ENCODE measurements around the gene SLC25A5.

Gene SLC25A5

DNA sequence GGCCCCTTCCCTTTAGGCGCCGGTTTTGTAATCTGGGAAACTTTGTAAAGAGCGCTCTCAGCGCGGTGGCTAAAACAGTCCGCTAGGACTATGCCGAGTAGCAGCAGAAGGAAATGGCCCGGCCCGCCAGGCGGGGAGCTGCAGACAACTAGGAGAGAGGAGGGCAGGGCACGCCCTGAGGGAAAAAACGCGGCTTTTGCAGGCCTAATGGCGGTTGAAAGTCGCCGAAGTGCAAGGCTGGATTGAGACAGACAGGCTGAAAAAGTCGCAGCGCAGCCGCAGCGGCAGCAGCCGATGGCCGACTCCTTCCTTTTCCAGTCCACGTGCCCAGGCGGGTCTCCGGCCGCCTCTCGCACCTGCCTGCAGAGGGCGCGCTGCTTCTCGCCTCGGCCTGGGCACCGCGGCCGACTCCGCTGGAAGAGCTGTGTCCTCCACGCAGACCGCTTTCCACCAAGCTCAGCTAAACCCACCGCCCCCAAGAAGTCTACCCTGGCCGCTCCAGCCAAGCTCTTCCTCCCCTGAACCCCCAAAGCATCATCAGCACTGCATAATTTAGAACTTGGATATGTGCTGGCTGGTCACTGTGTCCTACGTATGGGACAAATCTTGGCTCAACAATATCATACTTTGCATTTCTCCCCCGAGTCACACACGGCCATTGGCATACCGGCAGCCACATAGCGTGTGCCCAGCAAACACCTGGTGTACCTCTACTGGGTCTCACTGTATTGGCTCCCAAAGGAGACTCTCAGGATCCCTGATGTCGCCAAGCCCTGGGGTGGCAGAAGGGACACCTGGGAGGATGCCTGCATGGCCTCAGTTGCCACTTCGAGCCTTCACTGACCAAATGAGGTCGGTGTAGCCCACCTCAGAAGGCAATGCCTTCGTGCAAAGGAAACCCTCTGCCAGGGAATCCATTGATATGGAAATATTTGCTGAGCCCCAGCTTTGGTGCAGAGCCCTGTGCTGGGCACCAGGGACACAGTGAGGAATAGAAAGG is 14.5 kb downstream of the SLC25A5 start (continued):
- TF ChIP-seq, protein P1, sequence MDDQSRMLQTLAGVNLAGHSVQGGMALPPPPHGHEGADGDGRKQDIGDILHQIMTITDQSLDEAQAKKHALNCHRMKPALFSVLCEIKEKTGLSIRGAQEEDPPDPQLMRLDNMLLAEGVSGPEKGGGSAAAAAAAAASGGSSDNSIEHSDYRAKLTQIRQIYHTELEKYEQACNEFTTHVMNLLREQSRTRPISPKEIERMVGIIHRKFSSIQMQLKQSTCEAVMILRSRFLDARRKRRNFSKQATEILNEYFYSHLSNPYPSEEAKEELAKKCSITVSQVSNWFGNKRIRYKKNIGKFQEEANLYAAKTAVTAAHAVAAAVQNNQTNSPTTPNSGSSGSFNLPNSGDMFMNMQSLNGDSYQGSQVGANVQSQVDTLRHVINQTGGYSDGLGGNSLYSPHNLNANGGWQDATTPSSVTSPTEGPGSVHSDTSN (CRISPR knock-in tag; IDR thresholded peaks at IDR 0.05), result no peak
- TF ChIP-seq ZBTB20 (tag by site-specific recombination; IDR thresholded peaks at IDR 0.05) (no peak), ZNF561 (tag by site-specific recombination; IDR thresholded peaks at IDR 0.05; ENCODE audit: borderline replicate concordance) (0 out of 2 replicates have a peak, but pooled peaks have one; percentile 29), ZNF112 (tag by site-specific recombination; IDR thresholded peaks at IDR 0.05) (no peak), KLF7 (tag by site-specific recombination; IDR thresholded peaks at IDR 0.05; ENCODE audit: borderline replicate concordance) (no peak), ZNF114 (tag by site-specific recombination; IDR thresholded peaks at IDR 0.05) (no peak), ZNF529 (tag by site-specific recombination; IDR thresholded peaks at IDR 0.05; ENCODE audit: insufficient replicate concordance) (no peak), ZEB2 (tag by site-specific recombination; IDR thresholded peaks at IDR 0.05) (0 out of 2 replicates have a peak, but pooled peaks have one; percentile 37), ZNF664 (tag by site-specific recombination; IDR thresholded peaks at IDR 0.05) (no peak), ZNF221 (tag by site-specific recombination; IDR thresholded peaks at IDR 0.05; ENCODE audit: borderline replicate concordance) (no peak), ZNF600 (tag by site-specific recombination; IDR thresholded peaks at IDR 0.05) (peak; percentile 49; the same call in 1 of the 2 replicates), ZFP37 (tag by site-specific recombination; IDR thresholded peaks at IDR 0.05) (peak; percentile 49; the same call in 1 of the 2 replicates), ZNF324 (tag by site-specific recombination; IDR thresholded peaks at IDR 0.05) (no peak), SP7 (tag by site-specific recombination; IDR thresholded peaks at IDR 0.05) (peak; percentile 57), ZXDB (tag by site-specific recombination; IDR thresholded peaks at IDR 0.05) (peak; percentile 45; the same call in 1 of the 2 replicates), ZNF335 (tag by site-specific recombination; conservative IDR thresholded peaks at IDR 0.05) (peak; percentile 78), ZNF792 (tag by site-specific recombination; IDR thresholded peaks at IDR 0.05) (no peak), ZFP41 (tag by site-specific recombination; IDR thresholded peaks at IDR 0.05; ENCODE audit: borderline replicate concordance) (no peak), ZNF140 (tag by site-specific recombination; IDR thresholded peaks at IDR 0.05) (no peak), ZNF423 (tag by site-specific recombination; IDR thresholded peaks at IDR 0.05) (no peak)
- TF ChIP-seq, protein P2, sequence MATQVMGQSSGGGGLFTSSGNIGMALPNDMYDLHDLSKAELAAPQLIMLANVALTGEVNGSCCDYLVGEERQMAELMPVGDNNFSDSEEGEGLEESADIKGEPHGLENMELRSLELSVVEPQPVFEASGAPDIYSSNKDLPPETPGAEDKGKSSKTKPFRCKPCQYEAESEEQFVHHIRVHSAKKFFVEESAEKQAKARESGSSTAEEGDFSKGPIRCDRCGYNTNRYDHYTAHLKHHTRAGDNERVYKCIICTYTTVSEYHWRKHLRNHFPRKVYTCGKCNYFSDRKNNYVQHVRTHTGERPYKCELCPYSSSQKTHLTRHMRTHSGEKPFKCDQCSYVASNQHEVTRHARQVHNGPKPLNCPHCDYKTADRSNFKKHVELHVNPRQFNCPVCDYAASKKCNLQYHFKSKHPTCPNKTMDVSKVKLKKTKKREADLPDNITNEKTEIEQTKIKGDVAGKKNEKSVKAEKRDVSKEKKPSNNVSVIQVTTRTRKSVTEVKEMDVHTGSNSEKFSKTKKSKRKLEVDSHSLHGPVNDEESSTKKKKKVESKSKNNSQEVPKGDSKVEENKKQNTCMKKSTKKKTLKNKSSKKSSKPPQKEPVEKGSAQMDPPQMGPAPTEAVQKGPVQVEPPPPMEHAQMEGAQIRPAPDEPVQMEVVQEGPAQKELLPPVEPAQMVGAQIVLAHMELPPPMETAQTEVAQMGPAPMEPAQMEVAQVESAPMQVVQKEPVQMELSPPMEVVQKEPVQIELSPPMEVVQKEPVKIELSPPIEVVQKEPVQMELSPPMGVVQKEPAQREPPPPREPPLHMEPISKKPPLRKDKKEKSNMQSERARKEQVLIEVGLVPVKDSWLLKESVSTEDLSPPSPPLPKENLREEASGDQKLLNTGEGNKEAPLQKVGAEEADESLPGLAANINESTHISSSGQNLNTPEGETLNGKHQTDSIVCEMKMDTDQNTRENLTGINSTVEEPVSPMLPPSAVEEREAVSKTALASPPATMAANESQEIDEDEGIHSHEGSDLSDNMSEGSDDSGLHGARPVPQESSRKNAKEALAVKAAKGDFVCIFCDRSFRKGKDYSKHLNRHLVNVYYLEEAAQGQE (tag by site-specific recombination; IDR thresholded peaks at IDR 0.05), result no peak
- TF ChIP-seq, protein P3, sequence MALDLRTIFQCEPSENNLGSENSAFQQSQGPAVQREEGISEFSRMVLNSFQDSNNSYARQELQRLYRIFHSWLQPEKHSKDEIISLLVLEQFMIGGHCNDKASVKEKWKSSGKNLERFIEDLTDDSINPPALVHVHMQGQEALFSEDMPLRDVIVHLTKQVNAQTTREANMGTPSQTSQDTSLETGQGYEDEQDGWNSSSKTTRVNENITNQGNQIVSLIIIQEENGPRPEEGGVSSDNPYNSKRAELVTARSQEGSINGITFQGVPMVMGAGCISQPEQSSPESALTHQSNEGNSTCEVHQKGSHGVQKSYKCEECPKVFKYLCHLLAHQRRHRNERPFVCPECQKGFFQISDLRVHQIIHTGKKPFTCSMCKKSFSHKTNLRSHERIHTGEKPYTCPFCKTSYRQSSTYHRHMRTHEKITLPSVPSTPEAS (tag by site-specific recombination; IDR thresholded peaks at IDR 0.05), result no peak
- TF ChIP-seq, protein P4, sequence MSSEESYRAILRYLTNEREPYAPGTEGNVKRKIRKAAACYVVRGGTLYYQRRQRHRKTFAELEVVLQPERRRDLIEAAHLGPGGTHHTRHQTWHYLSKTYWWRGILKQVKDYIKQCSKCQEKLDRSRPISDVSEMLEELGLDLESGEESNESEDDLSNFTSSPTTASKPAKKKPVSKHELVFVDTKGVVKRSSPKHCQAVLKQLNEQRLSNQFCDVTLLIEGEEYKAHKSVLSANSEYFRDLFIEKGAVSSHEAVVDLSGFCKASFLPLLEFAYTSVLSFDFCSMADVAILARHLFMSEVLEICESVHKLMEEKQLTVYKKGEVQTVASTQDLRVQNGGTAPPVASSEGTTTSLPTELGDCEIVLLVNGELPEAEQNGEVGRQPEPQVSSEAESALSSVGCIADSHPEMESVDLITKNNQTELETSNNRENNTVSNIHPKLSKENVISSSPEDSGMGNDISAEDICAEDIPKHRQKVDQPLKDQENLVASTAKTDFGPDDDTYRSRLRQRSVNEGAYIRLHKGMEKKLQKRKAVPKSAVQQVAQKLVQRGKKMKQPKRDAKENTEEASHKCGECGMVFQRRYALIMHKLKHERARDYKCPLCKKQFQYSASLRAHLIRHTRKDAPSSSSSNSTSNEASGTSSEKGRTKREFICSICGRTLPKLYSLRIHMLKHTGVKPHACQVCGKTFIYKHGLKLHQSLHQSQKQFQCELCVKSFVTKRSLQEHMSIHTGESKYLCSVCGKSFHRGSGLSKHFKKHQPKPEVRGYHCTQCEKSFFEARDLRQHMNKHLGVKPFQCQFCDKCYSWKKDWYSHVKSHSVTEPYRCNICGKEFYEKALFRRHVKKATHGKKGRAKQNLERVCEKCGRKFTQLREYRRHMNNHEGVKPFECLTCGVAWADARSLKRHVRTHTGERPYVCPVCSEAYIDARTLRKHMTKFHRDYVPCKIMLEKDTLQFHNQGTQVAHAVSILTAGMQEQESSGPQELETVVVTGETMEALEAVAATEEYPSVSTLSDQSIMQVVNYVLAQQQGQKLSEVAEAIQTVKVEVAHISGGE (tag by site-specific recombination; conservative IDR thresholded peaks at IDR 0.05; ENCODE audit: low read depth), result peak; percentile 43; the same call in 1 of the 2 replicates
- TF ChIP-seq, protein P5, sequence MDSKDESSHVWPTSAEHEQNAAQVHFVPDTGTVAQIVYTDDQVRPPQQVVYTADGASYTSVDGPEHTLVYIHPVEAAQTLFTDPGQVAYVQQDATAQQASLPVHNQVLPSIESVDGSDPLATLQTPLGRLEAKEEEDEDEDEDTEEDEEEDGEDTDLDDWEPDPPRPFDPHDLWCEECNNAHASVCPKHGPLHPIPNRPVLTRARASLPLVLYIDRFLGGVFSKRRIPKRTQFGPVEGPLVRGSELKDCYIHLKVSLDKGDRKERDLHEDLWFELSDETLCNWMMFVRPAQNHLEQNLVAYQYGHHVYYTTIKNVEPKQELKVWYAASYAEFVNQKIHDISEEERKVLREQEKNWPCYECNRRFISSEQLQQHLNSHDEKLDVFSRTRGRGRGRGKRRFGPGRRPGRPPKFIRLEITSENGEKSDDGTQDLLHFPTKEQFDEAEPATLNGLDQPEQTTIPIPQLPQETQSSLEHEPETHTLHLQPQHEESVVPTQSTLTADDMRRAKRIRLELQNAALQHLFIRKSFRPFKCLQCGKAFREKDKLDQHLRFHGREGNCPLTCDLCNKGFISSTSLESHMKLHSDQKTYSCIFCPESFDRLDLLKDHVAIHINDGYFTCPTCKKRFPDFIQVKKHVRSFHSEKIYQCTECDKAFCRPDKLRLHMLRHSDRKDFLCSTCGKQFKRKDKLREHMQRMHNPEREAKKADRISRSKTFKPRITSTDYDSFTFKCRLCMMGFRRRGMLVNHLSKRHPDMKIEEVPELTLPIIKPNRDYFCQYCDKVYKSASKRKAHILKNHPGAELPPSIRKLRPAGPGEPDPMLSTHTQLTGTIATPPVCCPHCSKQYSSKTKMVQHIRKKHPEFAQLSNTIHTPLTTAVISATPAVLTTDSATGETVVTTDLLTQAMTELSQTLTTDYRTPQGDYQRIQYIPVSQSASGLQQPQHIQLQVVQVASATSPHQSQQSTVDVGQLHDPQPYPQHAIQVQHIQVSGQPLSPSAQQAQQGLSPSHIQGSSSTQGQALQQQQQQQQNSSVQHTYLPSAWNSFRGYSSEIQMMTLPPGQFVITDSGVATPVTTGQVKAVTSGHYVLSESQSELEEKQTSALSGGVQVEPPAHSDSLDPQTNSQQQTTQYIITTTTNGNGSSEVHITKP (tag by site-specific recombination; IDR thresholded peaks at IDR 0.05), result peak; percentile 37; the same call in 1 of the 2 replicates

Data from HEK293 (cell line).